PFSK-1 (cell line): ENCODE measurements around the gene SMG6.

ENCODE experiments used
- FOXP2 ChIP-seq: optimal IDR thresholded peaks from 2 replicates; pipeline ENCODE3; 2011; ENCODE audit warnings: borderline replicate concordance, control low read depth, inconsistent platforms; ENCODE audit not compliant: insufficient read depth; ENCODE audit errors: extremely low read length, extremely low read depth
- POLR2AphosphoS5 ChIP-seq: IDR thresholded peaks from 2 replicates; pipeline ENCODE4 v1.6.1; 2012; ENCODE audit warnings: low read depth, mild to moderate bottlenecking, control low read depth, low read length, moderate library complexity
- SIN3A ChIP-seq: IDR thresholded peaks from 2 replicates; pipeline ENCODE4 v1.6.1; 2012; ENCODE audit warnings: mild to moderate bottlenecking, low read length, moderate library complexity, borderline replicate concordance; ENCODE audit not compliant: insufficient read depth
- TAF1 ChIP-seq: IDR thresholded peaks from 2 replicates; pipeline ENCODE4 v1.6.1; 2012; ENCODE audit warnings: low read length, control low read depth, borderline replicate concordance; ENCODE audit not compliant: insufficient read depth
- TF ChIP-seq, protein P1 (sequence below), 2 experiments: IDR thresholded peaks; 2 replicates each; pipeline versions ENCODE4 v1.6.1 to v1.8.0; 2011 to 2012; ENCODE audit warnings: low read depth in 2 of 2, low read length in 2 of 2, control low read depth in 1 of 2, inconsistent platforms in 1 of 2, mild to moderate bottlenecking in 1 of 2, moderate library complexity in 1 of 2; ENCODE audit not compliant: insufficient read depth in 1 of 2

Gene SMG6

DNA sequence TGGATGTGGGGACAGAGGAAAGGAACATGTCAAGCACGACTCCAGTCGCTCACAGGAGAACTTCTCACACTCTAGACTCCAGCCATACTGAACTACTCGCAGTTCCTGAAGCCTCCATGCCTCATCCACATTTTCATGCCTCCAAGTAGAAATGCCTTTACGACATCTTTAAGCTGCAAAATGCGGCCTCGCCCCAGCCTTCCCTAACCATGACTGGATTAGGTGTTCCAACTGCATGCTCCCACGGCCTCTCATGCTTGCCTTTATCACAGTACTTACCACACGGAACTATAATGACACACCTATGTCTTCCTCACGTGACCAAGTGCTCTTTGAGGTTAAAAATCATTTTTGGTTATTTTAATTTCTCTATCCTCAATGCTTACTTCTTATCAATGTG, 23.9 kb downstream of the SMG6 start:
- TF ChIP-seq SIN3A: no peak
- no peak for TF ChIP-seq FOXP2
- TF ChIP-seq POLR2AphosphoS5: no peak
- TF ChIP-seq TAF1: no peak
- TF ChIP-seq, protein P1, sequence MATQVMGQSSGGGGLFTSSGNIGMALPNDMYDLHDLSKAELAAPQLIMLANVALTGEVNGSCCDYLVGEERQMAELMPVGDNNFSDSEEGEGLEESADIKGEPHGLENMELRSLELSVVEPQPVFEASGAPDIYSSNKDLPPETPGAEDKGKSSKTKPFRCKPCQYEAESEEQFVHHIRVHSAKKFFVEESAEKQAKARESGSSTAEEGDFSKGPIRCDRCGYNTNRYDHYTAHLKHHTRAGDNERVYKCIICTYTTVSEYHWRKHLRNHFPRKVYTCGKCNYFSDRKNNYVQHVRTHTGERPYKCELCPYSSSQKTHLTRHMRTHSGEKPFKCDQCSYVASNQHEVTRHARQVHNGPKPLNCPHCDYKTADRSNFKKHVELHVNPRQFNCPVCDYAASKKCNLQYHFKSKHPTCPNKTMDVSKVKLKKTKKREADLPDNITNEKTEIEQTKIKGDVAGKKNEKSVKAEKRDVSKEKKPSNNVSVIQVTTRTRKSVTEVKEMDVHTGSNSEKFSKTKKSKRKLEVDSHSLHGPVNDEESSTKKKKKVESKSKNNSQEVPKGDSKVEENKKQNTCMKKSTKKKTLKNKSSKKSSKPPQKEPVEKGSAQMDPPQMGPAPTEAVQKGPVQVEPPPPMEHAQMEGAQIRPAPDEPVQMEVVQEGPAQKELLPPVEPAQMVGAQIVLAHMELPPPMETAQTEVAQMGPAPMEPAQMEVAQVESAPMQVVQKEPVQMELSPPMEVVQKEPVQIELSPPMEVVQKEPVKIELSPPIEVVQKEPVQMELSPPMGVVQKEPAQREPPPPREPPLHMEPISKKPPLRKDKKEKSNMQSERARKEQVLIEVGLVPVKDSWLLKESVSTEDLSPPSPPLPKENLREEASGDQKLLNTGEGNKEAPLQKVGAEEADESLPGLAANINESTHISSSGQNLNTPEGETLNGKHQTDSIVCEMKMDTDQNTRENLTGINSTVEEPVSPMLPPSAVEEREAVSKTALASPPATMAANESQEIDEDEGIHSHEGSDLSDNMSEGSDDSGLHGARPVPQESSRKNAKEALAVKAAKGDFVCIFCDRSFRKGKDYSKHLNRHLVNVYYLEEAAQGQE (IDR thresholded peaks at IDR 0.05; ENCODE audit: insufficient read depth in 1 of 2, low read depth in 2 of 2, low read length in 2 of 2): no peak

DNA sequence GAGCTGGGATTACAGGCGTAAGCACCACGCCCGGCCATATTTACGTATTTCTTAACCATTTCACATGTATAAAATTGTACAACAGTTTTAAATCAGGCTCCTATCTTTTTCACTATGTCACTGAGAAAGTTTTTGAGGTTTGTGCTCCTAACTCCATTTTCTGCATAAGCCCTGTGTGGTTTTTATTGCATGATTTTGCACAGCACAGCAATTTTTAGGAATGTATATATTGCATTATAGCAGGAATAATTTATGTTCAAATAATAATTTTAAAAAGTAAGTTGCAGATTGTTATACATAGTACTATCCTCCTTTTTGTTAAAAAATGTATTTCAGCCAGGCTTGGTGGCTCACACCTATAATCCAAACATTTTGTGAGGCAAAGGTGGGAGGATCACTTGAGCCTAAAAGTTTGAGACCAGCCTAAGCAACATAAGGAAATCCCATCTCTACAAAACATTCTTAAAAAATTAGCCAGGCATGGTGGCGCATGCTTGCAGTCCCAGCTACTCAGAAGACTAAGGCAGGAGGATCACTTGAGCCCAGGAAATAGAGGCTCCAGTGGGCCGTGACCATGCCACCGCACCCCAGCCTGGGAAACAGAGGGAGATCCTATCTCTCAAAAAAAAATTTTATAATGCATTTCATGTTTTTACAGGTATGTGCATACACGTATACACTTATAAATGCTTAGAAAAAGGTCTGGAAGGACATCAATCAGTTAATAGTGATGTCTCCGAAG, 26.0 kb downstream of the SMG6 start:
- no peak for TF ChIP-seq SIN3A
- TF ChIP-seq FOXP2: no peak
- TF ChIP-seq, protein P1 (IDR thresholded peaks at IDR 0.05; ENCODE audit: insufficient read depth in 1 of 2, low read depth in 2 of 2, low read length in 2 of 2): no peak
- no peak for TF ChIP-seq POLR2AphosphoS5
- no peak for TF ChIP-seq TAF1

DNA sequence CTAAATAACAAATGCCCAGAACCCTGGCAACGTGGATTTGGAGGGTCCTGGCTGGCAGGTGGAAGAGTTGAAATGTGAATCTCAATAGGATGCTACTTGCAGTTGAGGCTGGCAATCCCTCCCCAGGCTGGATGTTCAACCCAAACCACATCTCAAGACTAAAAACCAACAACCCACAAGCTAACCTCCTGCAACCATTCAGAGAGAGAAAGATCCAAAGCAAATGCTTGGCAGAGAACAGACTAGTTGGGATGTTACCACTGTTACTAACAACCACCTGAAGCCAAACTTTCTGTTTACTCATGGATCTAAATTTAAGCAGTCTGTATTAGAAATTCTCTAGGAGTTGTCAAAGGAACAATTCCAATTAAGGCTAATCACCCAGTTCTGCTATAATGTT, 27.9 kb downstream of the SMG6 start:
- TF ChIP-seq, protein P1 (IDR thresholded peaks at IDR 0.05; ENCODE audit: insufficient read depth in 1 of 2, low read depth in 2 of 2, low read length in 2 of 2): no peak
- no peak for TF ChIP-seq FOXP2
- no peak for TF ChIP-seq SIN3A
- TF ChIP-seq TAF1: no peak
- TF ChIP-seq POLR2AphosphoS5: no peak

DNA sequence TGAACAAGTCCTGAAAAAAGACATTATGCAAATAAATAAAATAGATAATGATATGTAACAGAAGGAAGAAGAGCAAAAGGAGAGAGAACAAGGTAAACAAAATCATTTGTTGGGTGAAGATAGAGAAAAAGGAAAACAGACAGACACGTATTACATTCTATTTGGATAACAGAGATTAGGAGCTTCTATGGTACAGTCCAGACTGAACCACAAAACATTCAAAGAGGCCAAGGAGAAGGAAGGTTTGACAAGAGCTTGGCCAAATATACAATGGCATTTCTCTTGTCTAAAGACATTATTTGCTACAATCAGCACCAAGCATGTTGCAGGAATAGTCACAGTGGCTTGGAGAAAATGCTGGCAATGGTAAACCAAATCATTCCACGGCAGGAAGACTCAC, 29.2 kb downstream of the SMG6 start:
- TF ChIP-seq TAF1: no peak
- TF ChIP-seq, protein P1 (IDR thresholded peaks at IDR 0.05; ENCODE audit: insufficient read depth in 1 of 2, low read depth in 2 of 2, low read length in 2 of 2): no peak
- no peak for TF ChIP-seq SIN3A
- TF ChIP-seq FOXP2: no peak
- TF ChIP-seq POLR2AphosphoS5: no peak
